H1 (cell line): ENCODE measurements around the gene HMCES. TPM values are rescaled to one million over a fixed set of nuclear protein-coding genes. Genes with fewer than 3 reads are reported as not detected.

Experiments used
- CTCF ChIA-PET: fragments of 300-600 bp; sonication (Branson Sonifier 250); formaldehyde crosslinking; loops from one replicate; lab custom pipeline; 2021; ENCODE audit not compliant: partially characterized antibody; lab: Charles Lee
- POLR2A ChIA-PET: fragments of 300-600 bp; sonication (Branson Sonifier 250); formaldehyde crosslinking; loops from one replicate; lab custom pipeline; 2021; ENCODE audit warnings: inconsistent platforms; ENCODE audit not compliant: partially characterized antibody; lab: Charles Lee
- DNase-seq, 2 experiments: peaks; one replicate each; pipeline versions ENCODE4 v3.0.0 to v3.0.0-alpha.2; 2010 to 2022; ENCODE audit warnings: low spot score in 2 of 2, low read depth in 1 of 2, mixed read lengths in 1 of 2
- FAIRE-seq: peaks from 2 replicates; lab custom pipeline; 2011; peaks lifted over from hg19 to GRCh38; lab: Jason Lieb, UNC
- H2AFZ ChIP-seq: 2 replicates; pipeline ENCODE4 v1.8.1; 2012; ENCODE audit warnings: low read length, inconsistent platforms
- H2AK5ac ChIP-seq: 2 replicates; pipeline ENCODE4 v1.6.1; 2013; ENCODE audit warnings: low read depth, low read length
- H2BK120ac ChIP-seq: replicated peaks from 2 replicates; pipeline ENCODE3; 2013; ENCODE audit warnings: low read depth, low read length, inconsistent platforms
- H2BK12ac ChIP-seq: 2 replicates; pipeline ENCODE4 v1.6.1; 2013; ENCODE audit warnings: low read depth, low read length
- H2BK15ac ChIP-seq: 2 replicates; pipeline ENCODE4 v1.6.1; 2013; ENCODE audit warnings: low read length
- H2BK20ac ChIP-seq: 2 replicates; pipeline ENCODE4 v1.6.1; 2013; ENCODE audit warnings: low read length
- H2BK5ac ChIP-seq: 2 replicates; pipeline ENCODE4 v1.6.1; 2013; ENCODE audit warnings: low read depth, low read length
- H3K14ac ChIP-seq: 2 replicates; pipeline ENCODE4 v1.6.1; 2013; ENCODE audit warnings: inconsistent platforms; ENCODE audit not compliant: insufficient read length
- H3K18ac ChIP-seq: 2 replicates; pipeline ENCODE4 v1.6.1; 2013; ENCODE audit warnings: low read length; ENCODE audit errors: extremely low read depth
- H3K23ac ChIP-seq: 2 replicates; pipeline ENCODE4 v1.6.1; 2013; ENCODE audit warnings: inconsistent platforms; ENCODE audit not compliant: insufficient read length
- H3K23me2 ChIP-seq: 2 replicates; pipeline ENCODE4 v1.6.1; 2013; ENCODE audit warnings: low read depth, low read length
- H3K27ac ChIP-seq: 2 replicates; pipeline ENCODE4 v1.6.1; 2011; ENCODE audit warnings: low read depth, low read length, inconsistent platforms
- H3K27me3 ChIP-seq, 4 experiments: replicated peaks in 1 of 4; 1 replicate in 1 of 4; 2 replicates in 3 of 4; pipeline versions ENCODE4 v1.6.1 to v1.8.1; 2011 to 2013; ENCODE audit warnings: low read length in 3 of 4, mild to moderate bottlenecking in 3 of 4, inconsistent platforms in 2 of 4, mixed read lengths in 2 of 4, moderate library complexity in 1 of 4; ENCODE audit not compliant: control insufficient read depth in 3 of 4, insufficient read depth in 3 of 4; ENCODE audit errors: extremely low read depth in 1 of 4
- H3K36me3 ChIP-seq, 4 experiments: 2 replicates each; pipeline versions ENCODE4 v1.6.1 to v1.8.1; 2011 to 2013; ENCODE audit warnings: mild to moderate bottlenecking in 4 of 4, low read length in 3 of 4, moderate library complexity in 2 of 4, control low read depth in 1 of 4, inconsistent platforms in 1 of 4; ENCODE audit not compliant: insufficient read depth in 4 of 4, control insufficient read depth in 2 of 4
- H3K4ac ChIP-seq: replicated peaks from 2 replicates; pipeline ENCODE3; 2013; ENCODE audit warnings: low read length, low read depth, mixed read lengths, inconsistent platforms; ENCODE audit not compliant: insufficient read length
- H3K4me1 ChIP-seq, 4 experiments: replicated peaks in 1 of 4; 1 replicate in 1 of 4; 2 replicates in 3 of 4; pipeline versions ENCODE4 v1.6.1 to v1.8.1; 2011 to 2013; ENCODE audit warnings: low read length in 3 of 4, inconsistent platforms in 2 of 4, mixed read lengths in 1 of 4; ENCODE audit not compliant: insufficient read depth in 4 of 4, control insufficient read depth in 3 of 4
- H3K4me2 ChIP-seq, 2 experiments: 2 replicates each; pipeline versions ENCODE4 v1.6.1 to v1.8.1; 2011 to 2013; ENCODE audit warnings: low read depth in 2 of 2, low read length in 2 of 2, control low read depth in 1 of 2, inconsistent platforms in 1 of 2, mild to moderate bottlenecking in 1 of 2; ENCODE audit not compliant: insufficient read depth in 1 of 2
- H3K4me3 ChIP-seq, 4 experiments: fragments of 200-600, 300-600 bp in 1 of 4; sonication (generic), shearing (Covaris generic), sonication (Bioruptor Twin) in 1 of 4; 2 replicates each; pipeline versions ENCODE4 v1.5.1 to v1.8.1; 2011 to 2016; ENCODE audit warnings: low read length in 4 of 4, low read depth in 3 of 4, control low read depth in 2 of 4, inconsistent platforms in 2 of 4, mild to moderate bottlenecking in 2 of 4, mixed read lengths in 1 of 4, moderate library complexity in 1 of 4; ENCODE audit not compliant: insufficient read depth in 2 of 4; ENCODE audit errors: extremely low read depth in 1 of 4
- H3K56ac ChIP-seq: replicated peaks from 2 replicates; pipeline ENCODE3; 2013; ENCODE audit warnings: low read depth, mild to moderate bottlenecking, mixed read lengths, low read length, inconsistent platforms; ENCODE audit not compliant: insufficient read length
- H3K79me1 ChIP-seq: 2 replicates; pipeline ENCODE4 v1.6.1; 2013; ENCODE audit warnings: low read depth, low read length, control low read depth
- H3K79me2 ChIP-seq, 2 experiments: 2 replicates each; pipeline versions ENCODE4 v1.6.1 to v1.8.1; 2012 to 2013; ENCODE audit warnings: low read length in 2 of 2, mild to moderate bottlenecking in 2 of 2, inconsistent platforms in 1 of 2; ENCODE audit not compliant: insufficient read depth in 2 of 2, control insufficient read depth in 1 of 2
- H3K9ac ChIP-seq, 4 experiments: replicated peaks in 1 of 4; 1 replicate in 1 of 4; 2 replicates in 3 of 4; pipeline versions ENCODE4 v1.6.1 to v1.8.1; 2011 to 2013; ENCODE audit warnings: low read depth in 3 of 4, low read length in 3 of 4, control low read depth in 2 of 4, mild to moderate bottlenecking in 2 of 4, moderate library complexity in 2 of 4, inconsistent platforms in 1 of 4; ENCODE audit errors: extremely low read depth in 1 of 4
- H3K9me3 ChIP-seq, 2 experiments: 2 replicates each; pipeline versions ENCODE4 v1.6.1 to v1.8.1; 2012 to 2013; ENCODE audit warnings: mild to moderate bottlenecking in 2 of 2, moderate library complexity in 2 of 2, control low read depth in 1 of 2, inconsistent platforms in 1 of 2, low read depth in 1 of 2, low read length in 1 of 2, mixed read lengths in 1 of 2; ENCODE audit not compliant: insufficient read depth in 2 of 2
- H4K20me1 ChIP-seq, 2 experiments: replicated peaks in 1 of 2; 2 replicates each; pipeline versions ENCODE3 to v1.8.1; 2011 to 2013; ENCODE audit warnings: inconsistent platforms in 2 of 2, low read length in 2 of 2, mild to moderate bottlenecking in 1 of 2; ENCODE audit not compliant: insufficient read depth in 2 of 2, control insufficient read depth in 1 of 2
- H4K5ac ChIP-seq: 2 replicates; pipeline ENCODE4 v1.6.1; 2013; ENCODE audit warnings: low read length, low read depth, mixed read lengths, inconsistent platforms; ENCODE audit not compliant: insufficient read length
- H4K8ac ChIP-seq: 2 replicates; pipeline ENCODE4 v1.8.0; 2013; ENCODE audit warnings: mild to moderate bottlenecking, moderate library complexity, low read length, inconsistent platforms; ENCODE audit not compliant: insufficient read depth; ENCODE audit errors: extremely low read depth
- H4K91ac ChIP-seq: replicated peaks from 2 replicates; pipeline ENCODE3; 2013; ENCODE audit warnings: low read length, mixed read lengths, inconsistent platforms; ENCODE audit not compliant: insufficient read length
- CEBPB ChIP-seq: IDR thresholded peaks from 2 replicates; pipeline ENCODE4 v1.6.1; 2012; ENCODE audit warnings: low read depth, low read length
- RBBP5 ChIP-seq: IDR thresholded peaks from 2 replicates; pipeline ENCODE4 v1.7.1; 2012; ENCODE audit warnings: low read depth, mild to moderate bottlenecking, inconsistent platforms, low read length, moderate library complexity, borderline replicate concordance
- WGBS, 2 experiments: shearing (Covaris generic) in 1 of 2; methylation state at CpG; one replicate each; pipeline versions ENCODE4 v1.1.6 to v1.1.7; 2013 to 2015; ENCODE audit warnings: low lambda C conversion rate in 2 of 2, mixed read lengths in 2 of 2, inconsistent platforms in 1 of 2, low coverage in 1 of 2, missing lambda C conversion rate in 1 of 2; ENCODE audit not compliant: insufficient replicate concordance in 2 of 2, insufficient coverage in 1 of 2, insufficient read length in 1 of 2; ENCODE audit errors: extremely low coverage in 1 of 2, missing lambda C conversion rate in 1 of 2; 5-methylcytosine and 5-hydroxymethylcytosine counted together
- polyA plus RNA-seq, 7 experiments: library from polyadenylated mRNA; depleted of rRNA in 3 of 7; stranded (reverse) in 5 of 7; unstranded in 2 of 7; fragments of >200 nt in 5 of 7; fragments of 200-250 nt in 2 of 7; gene quantifications; 1 replicate in 5 of 7; 2 replicates in 1 of 7; 4 replicates in 1 of 7; pipeline versions ENCODE4 v1.2.1 to v1.2.3, GENCODE V29; 2011 to 2013; ENCODE audit warnings: missing spikeins in 2 of 7, mixed read lengths in 2 of 7
- total RNA-seq: library from RNA; stranded (reverse); fragmentation: NEBNext Ultra II Directional; extraction: Animal tissue kit (Norgen Biotek cat#: 25700); gene quantifications from 2 replicates; pipeline ENCODE4 v1.2.1, GENCODE V29; 2021

Gene HMCES
- total and polyA plus RNA-seq, 2 of the 8 experiments (the other 6 are each of a cell fraction or from before 2014, with no cell fraction given), result 27.6 to 49.5 TPM

DNA sequence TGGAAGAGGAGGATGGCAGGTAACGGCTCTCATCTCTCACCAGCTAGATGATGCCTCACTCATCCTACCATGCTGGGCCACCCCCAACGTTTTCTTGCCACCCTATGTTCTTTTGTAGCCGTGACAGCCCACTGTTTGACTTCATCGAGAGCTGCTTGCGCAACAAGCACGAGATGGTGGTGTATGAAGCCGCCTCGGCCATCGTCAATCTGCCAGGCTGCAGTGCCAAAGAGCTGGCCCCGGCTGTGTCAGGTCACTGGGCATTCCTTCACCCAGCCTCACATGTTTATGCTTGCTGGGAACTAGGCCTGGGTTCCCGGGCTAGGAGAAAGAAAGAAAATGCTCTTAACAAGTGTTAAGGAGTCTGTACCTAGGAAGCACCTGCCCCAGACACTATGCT, 21.1 kb upstream of the HMCES start:
- Histone ChIP-seq H2AK5ac (no peak overlapping the region), H3K27ac (no peak overlapping the region), H2AFZ (no peak overlapping the region), H2BK15ac (no peak overlapping the region), H3K56ac (no peak overlapping the region), H3K4ac (no peak overlapping the region), H3K18ac (no peak overlapping the region), H4K8ac (no peak overlapping the region; the same call in 1 of the 2 replicates), H3K23me2 (no peaks in the 10 kb centered on the region), H3K27me3 (no peaks in the 10 kb centered on the region), H4K20me1 (peaks cover 0 to 11% of the 10 kb centered on the region in 2 experiments), H2BK12ac (no peak overlapping the region), H2BK20ac (no peak overlapping the region), H3K4me2 (no peak overlapping the region), H3K79me2 (no peaks in the 10 kb centered on the region), H2BK5ac (no peak overlapping the region), H4K91ac (no peak overlapping the region), H3K79me1 (no peaks in the 10 kb centered on the region; the same call in none of the 2 replicates), H3K36me3 (peaks cover 35 to 80% (median 68%) of the 10 kb centered on the region in 4 experiments), H3K9ac (no peak overlapping the region), H2BK120ac (no peak overlapping the region), H3K14ac (no peak overlapping the region), H3K9me3 (no peaks in the 10 kb centered on the region), H4K5ac (no peak overlapping the region), H3K4me3 (no peak overlapping the region), H3K23ac (no peak overlapping the region), H3K4me1 (no peaks in the 10 kb centered on the region)
- no peak for FAIRE-seq
- POLR2A ChIA-PET, result interaction anchor here (1.6 kb wide), 1 partner anchor 21 kb away, joined by 5 read pairs; the partner anchor contains the start of gene HMCES
- 94% methylated on average over 10 of the region's 11 CpGs; no CpG with 5 or more reads in 1 of the 2 experiments for WGBS, 2 experiments
- CTCF ChIA-PET, result interaction anchor here (1.1 to 4.1 kb wide), 2 partner anchors 9 to 12 kb away, joined by 3 to 15 read pairs; no protein-coding TSS in a partner anchor
- DNase-seq, result no peak
- TF ChIP-seq CEBPB, result 0 out of 2 replicates have a peak, but pooled peaks have one; percentile 16
- no peak for TF ChIP-seq RBBP5
